HepG2 (cell line): ENCODE data around the gene CCDC30. TPM values are rescaled to one million over a fixed set of nuclear protein-coding genes. Genes with fewer than 3 reads are reported as not detected.

Source experiments
- AHR ChIP-seq: IDR thresholded peaks from 2 replicates; pipeline ENCODE4 v1.6.1; 2018; ENCODE audit warnings: missing genetic modification reagents, missing compliant biosample characterization
- IRX3 ChIP-seq: sonication (generic); formaldehyde crosslinking; IDR thresholded peaks from 2 replicates; pipeline ENCODE4 v1.8.1; 2023; ENCODE audit warnings: mild to moderate bottlenecking, low read depth, missing genetic modification reagents, borderline replicate concordance
- MAX ChIP-seq: IDR thresholded peaks from 2 replicates; pipeline ENCODE4 v1.6.1; 2012; ENCODE audit warnings: inconsistent platforms
- MEIS2 ChIP-seq: sonication (generic); formaldehyde crosslinking; IDR thresholded peaks from 2 replicates; pipeline ENCODE4 v1.9.0; 2021; ENCODE audit warnings: mild to moderate bottlenecking, missing genetic modification reagents
- RORA ChIP-seq: sonication (generic); formaldehyde crosslinking; IDR thresholded peaks from 2 replicates; pipeline ENCODE4 v1.5.0; 2020; ENCODE audit warnings: mild to moderate bottlenecking, missing genetic modification reagents, moderate library complexity
- SALL2 ChIP-seq: sonication (generic); formaldehyde crosslinking; IDR thresholded peaks from 2 replicates; pipeline ENCODE4 v1.8.1; 2023; ENCODE audit warnings: mild to moderate bottlenecking, missing genetic modification reagents, inconsistent platforms
- SOX5 ChIP-seq: IDR thresholded peaks from 2 replicates; pipeline ENCODE4 v1.6.1; 2016; ENCODE audit warnings: borderline replicate concordance
- SRSF9 ChIP-seq: fragments of 200-400 bp; formaldehyde crosslinking; IDR thresholded peaks from 2 replicates; pipeline ENCODE4 v1.6.1; 2018; ENCODE audit warnings: borderline replicate concordance, mild to moderate bottlenecking, low read depth, low read length; ENCODE audit not compliant: insufficient read depth, poor library complexity, severe bottlenecking
- ZNF512 ChIP-seq: sonication (generic); formaldehyde crosslinking; IDR thresholded peaks from 2 replicates; pipeline ENCODE4 v1.4.0; 2020; ENCODE audit warnings: mild to moderate bottlenecking, missing genetic modification reagents
- ZNF687 ChIP-seq: sonication (generic); formaldehyde crosslinking; IDR thresholded peaks from 2 replicates; pipeline ENCODE4 v1.5.1; 2020; ENCODE audit warnings: mild to moderate bottlenecking, missing genetic modification reagents, moderate library complexity
- polyA plus RNA-seq, 8 experiments: library from polyadenylated mRNA; depleted of rRNA in 3 of 8; stranded (reverse) in 7 of 8; unstranded in 1 of 8; fragments of >200 nt; fragmentation: Illumina TruSeq in 4 of 8; extraction: Trizol in 4 of 8; gene quantifications; 2 replicates each; pipeline versions ENCODE4 v1.2.1 to v1.2.3, GENCODE V29; 2011 to 2016; ENCODE audit warnings: low read depth in 4 of 8, missing spikeins in 1 of 8, mixed read lengths in 1 of 8; ENCODE audit not compliant: insufficient read depth in 1 of 8
- total RNA-seq, 5 experiments: library from RNA; depleted of rRNA; stranded (reverse); fragments of >200 nt; fragmentation: Illumina TruSeq; extraction: Trizol; gene quantifications; 2 replicates each; pipeline ENCODE4 v1.2.3, GENCODE V29; 2016; ENCODE audit warnings: low read depth in 1 of 5
- TF ChIP-seq, protein P1 (sequence below): sonication (generic); formaldehyde crosslinking; IDR thresholded peaks from 2 replicates; pipeline ENCODE4 v1.4.0; 2020; ENCODE audit warnings: missing genetic modification reagents, borderline replicate concordance
- TF ChIP-seq, protein P2 (sequence below): sonication (generic); formaldehyde crosslinking; IDR thresholded peaks from 2 replicates; pipeline ENCODE4 v1.4.0; 2020; ENCODE audit warnings: missing genetic modification reagents
- TF ChIP-seq, protein P3 (sequence below): sonication (generic); formaldehyde crosslinking; IDR thresholded peaks from 2 replicates; pipeline ENCODE4 v1.4.0; 2020; ENCODE audit warnings: missing genetic modification reagents, borderline replicate concordance
- TF ChIP-seq, protein P4 (sequence below): sonication (generic); formaldehyde crosslinking; IDR thresholded peaks from 2 replicates; pipeline ENCODE4 v1.4.0; 2020; ENCODE audit warnings: missing genetic modification reagents

CCDC30 gene
- total and polyA plus RNA-seq, 2 of the 13 experiments (the other 11 are each of a cell fraction or from before 2014, with no cell fraction given) = 0.25 to 0.77 TPM

DNA sequence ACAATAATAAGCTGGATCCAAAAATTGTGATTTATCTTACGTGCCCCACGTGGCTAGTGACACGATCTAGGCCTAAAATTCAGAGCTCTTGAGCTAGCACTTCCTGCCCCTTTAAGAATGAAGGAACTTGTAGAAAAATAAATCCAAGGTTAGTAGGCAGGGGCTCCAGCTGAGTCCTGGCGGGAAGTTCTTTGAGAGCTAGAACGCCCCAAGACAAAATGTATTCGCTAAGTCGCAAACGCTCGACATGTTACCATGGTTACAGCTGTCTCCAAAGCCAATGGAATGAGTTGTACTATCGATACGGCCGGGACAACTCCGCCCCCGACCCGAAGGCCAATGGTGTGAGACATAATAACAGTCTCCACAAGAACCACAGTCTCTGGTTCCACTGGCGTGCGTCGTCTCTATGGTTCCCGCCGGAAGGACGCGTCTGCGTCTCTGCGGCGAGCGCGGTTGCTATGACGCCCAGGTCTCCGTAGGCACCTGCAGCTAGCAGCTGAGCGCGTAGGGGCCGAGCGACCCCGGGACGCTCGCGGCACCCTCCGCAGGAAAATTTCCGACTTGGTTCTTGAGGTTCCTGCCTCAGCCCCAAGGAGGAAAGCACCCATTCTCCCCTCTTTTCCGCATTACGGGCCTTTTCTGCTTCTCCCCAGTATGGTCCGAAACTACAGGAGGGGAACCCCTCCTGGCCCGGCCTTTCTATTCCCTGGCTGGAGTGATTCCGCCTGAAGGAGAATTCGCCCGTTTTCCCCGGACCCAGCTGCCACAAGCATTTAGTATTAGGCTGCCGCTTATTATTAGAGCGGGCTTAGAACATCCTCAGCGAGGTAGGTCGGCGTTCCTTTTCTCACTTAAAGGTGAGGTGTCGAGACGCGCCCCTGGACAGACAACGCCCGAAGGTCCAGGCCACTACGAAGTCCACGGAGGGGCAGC is at the start of gene CCDC30 (continued):
- TF ChIP-seq ZNF512 (CRISPR knock-in tag) (no peak), SOX5 (CRISPR knock-in tag) (0 out of 2 replicates have a peak, but pooled peaks have one; percentile 11), RORA (no peak), AHR (CRISPR knock-in tag) (no peak), MEIS2 (no peak; the same call in 1 of the 2 replicates), IRX3 (CRISPR knock-in tag) (no peak), SALL2 (CRISPR knock-in tag) (no peak), MAX (peak; percentile 47), SRSF9 (no peak), ZNF687 (peak; percentile 69)
- TF ChIP-seq, protein P1, sequence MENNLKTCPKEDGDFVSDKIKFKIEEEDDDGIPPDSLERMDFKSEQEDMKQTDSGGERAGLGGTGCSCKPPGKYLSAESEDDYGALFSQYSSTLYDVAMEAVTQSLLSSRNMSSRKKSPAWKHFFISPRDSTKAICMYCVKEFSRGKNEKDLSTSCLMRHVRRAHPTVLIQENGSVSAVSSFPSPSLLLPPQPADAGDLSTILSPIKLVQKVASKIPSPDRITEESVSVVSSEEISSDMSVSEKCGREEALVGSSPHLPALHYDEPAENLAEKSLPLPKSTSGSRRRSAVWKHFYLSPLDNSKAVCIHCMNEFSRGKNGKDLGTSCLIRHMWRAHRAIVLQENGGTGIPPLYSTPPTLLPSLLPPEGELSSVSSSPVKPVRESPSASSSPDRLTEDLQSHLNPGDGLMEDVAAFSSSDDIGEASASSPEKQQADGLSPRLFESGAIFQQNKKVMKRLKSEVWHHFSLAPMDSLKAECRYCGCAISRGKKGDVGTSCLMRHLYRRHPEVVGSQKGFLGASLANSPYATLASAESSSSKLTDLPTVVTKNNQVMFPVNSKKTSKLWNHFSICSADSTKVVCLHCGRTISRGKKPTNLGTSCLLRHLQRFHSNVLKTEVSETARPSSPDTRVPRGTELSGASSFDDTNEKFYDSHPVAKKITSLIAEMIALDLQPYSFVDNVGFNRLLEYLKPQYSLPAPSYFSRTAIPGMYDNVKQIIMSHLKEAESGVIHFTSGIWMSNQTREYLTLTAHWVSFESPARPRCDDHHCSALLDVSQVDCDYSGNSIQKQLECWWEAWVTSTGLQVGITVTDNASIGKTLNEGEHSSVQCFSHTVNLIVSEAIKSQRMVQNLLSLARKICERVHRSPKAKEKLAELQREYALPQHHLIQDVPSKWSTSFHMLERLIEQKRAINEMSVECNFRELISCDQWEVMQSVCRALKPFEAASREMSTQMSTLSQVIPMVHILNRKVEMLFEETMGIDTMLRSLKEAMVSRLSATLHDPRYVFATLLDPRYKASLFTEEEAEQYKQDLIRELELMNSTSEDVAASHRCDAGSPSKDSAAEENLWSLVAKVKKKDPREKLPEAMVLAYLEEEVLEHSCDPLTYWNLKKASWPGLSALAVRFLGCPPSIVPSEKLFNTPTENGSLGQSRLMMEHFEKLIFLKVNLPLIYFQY = no peak
- TF ChIP-seq, protein P2, sequence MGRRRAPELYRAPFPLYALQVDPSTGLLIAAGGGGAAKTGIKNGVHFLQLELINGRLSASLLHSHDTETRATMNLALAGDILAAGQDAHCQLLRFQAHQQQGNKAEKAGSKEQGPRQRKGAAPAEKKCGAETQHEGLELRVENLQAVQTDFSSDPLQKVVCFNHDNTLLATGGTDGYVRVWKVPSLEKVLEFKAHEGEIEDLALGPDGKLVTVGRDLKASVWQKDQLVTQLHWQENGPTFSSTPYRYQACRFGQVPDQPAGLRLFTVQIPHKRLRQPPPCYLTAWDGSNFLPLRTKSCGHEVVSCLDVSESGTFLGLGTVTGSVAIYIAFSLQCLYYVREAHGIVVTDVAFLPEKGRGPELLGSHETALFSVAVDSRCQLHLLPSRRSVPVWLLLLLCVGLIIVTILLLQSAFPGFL (CRISPR knock-in tag) = no peak
- TF ChIP-seq, protein P3, sequence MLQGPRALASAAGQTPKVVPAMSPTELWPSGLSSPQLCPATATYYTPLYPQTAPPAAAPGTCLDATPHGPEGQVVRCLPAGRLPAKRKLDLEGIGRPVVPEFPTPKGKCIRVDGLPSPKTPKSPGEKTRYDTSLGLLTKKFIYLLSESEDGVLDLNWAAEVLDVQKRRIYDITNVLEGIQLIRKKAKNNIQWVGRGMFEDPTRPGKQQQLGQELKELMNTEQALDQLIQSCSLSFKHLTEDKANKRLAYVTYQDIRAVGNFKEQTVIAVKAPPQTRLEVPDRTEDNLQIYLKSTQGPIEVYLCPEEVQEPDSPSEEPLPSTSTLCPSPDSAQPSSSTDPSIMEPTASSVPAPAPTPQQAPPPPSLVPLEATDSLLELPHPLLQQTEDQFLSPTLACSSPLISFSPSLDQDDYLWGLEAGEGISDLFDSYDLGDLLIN (CRISPR knock-in tag) = no peak
- TF ChIP-seq, protein P4, sequence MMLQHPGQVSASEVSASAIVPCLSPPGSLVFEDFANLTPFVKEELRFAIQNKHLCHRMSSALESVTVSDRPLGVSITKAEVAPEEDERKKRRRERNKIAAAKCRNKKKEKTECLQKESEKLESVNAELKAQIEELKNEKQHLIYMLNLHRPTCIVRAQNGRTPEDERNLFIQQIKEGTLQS (CRISPR knock-in tag) = no peak
